GM18526 (cell line): ENCODE results near the gene TRAM2.

ENCODE experiments used
- POLR2A ChIP-seq: IDR thresholded peaks from 3 replicates; pipeline ENCODE4 v1.6.1; 2011; ENCODE audit not compliant: insufficient read length; ENCODE audit errors: extremely low read depth

The TRAM2 gene

GRCh38 chr6:52516269-52516668 lies 60.6 kb downstream of the TRAM2 start:
- no peak for TF ChIP-seq POLR2A

- no peak for TF ChIP-seq POLR2A
Observed at GRCh38 chr6:52515219-52515960, 61.5 kb downstream of the TRAM2 start.

- TF ChIP-seq POLR2A: no peak
Observed at GRCh38 chr6:52514514-52514913, 62.3 kb downstream of the TRAM2 start.

GRCh38 chr6:52513896-52514295 lies 63.0 kb downstream of the TRAM2 start:
- no peak for TF ChIP-seq POLR2A

- no peak for TF ChIP-seq POLR2A
Observed at GRCh38 chr6:52513464-52513863, 63.4 kb downstream of the TRAM2 start.

- no peak for TF ChIP-seq POLR2A
Observed at GRCh38 chr6:52512199-52512598, 64.7 kb downstream of the TRAM2 start.

- TF ChIP-seq POLR2A: no peak
Observed at GRCh38 chr6:52511572-52512151, 65.2 kb downstream of the TRAM2 start.

- no peak for TF ChIP-seq POLR2A
Observed at GRCh38 chr6:52511163-52511562, 65.7 kb downstream of the TRAM2 start.

GRCh38 chr6:52510213-52510562 lies 66.7 kb downstream of the TRAM2 start:
- no peak for TF ChIP-seq POLR2A

- no peak for TF ChIP-seq POLR2A
Observed at GRCh38 chr6:52509281-52510212, 67.3 kb downstream of the TRAM2 start.

- TF ChIP-seq POLR2A: no peak
Observed at GRCh38 chr6:52508261-52508739, 68.6 kb downstream of the TRAM2 start.

- TF ChIP-seq POLR2A: no peak
Observed at GRCh38 chr6:52507557-52508260, 69.2 kb downstream of the TRAM2 start.

- TF ChIP-seq POLR2A: no peak
Observed at GRCh38 chr6:52506476-52506875, 70.4 kb downstream of the TRAM2 start.

GRCh38 chr6:52505726-52506409 lies 71.0 kb downstream of the TRAM2 start:
- no peak for TF ChIP-seq POLR2A

GRCh38 chr6:52504782-52505136 lies 72.1 kb downstream of the TRAM2 start:
- no peak for TF ChIP-seq POLR2A
